Epithelial cell of esophagus (primary cell): ENCODE data around the gene MPZL3.

Source experiments
- DNase-seq: peaks from one replicate; pipeline ENCODE4 v3.0.0; 2010; ENCODE audit warnings: low read depth
- H3K4me3 ChIP-seq: 2 replicates; pipeline ENCODE4 v1.5.1; 2011; ENCODE audit warnings: mild to moderate bottlenecking, low read length, control low read depth
- TF ChIP-seq, protein P1 (sequence below): IDR thresholded peaks from 2 replicates; pipeline ENCODE4 v1.5.1; 2011; ENCODE audit warnings: low read depth, mild to moderate bottlenecking, low read length, control low read depth, inconsistent platforms; ENCODE audit not compliant: insufficient read depth; ENCODE audit errors: missing control alignments

The MPZL3 gene

DNA sequence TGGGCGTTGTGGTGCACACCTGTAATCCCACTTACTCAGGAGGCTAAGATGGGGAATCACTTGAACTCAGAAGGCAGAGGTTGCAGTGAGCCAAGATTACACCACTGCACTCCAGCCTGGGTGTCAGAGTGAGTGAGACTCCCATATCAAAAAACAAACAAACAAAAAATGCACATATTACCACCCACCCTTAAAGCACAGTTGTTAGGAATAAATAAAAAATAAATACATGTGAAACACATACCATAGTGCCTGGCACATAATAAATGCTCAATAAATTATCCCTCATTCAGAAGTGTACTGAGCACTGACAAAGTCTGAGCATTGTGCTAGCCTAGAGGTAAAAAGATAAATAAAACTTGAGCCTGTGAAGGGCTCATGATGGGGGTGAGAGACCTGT lies 18.3 kb downstream of the MPZL3 start:
- no peak for DNase-seq
- H3K4me3 ChIP-seq = no peak overlapping the region
- TF ChIP-seq, protein P1, sequence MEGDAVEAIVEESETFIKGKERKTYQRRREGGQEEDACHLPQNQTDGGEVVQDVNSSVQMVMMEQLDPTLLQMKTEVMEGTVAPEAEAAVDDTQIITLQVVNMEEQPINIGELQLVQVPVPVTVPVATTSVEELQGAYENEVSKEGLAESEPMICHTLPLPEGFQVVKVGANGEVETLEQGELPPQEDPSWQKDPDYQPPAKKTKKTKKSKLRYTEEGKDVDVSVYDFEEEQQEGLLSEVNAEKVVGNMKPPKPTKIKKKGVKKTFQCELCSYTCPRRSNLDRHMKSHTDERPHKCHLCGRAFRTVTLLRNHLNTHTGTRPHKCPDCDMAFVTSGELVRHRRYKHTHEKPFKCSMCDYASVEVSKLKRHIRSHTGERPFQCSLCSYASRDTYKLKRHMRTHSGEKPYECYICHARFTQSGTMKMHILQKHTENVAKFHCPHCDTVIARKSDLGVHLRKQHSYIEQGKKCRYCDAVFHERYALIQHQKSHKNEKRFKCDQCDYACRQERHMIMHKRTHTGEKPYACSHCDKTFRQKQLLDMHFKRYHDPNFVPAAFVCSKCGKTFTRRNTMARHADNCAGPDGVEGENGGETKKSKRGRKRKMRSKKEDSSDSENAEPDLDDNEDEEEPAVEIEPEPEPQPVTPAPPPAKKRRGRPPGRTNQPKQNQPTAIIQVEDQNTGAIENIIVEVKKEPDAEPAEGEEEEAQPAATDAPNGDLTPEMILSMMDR = no peak

DNA sequence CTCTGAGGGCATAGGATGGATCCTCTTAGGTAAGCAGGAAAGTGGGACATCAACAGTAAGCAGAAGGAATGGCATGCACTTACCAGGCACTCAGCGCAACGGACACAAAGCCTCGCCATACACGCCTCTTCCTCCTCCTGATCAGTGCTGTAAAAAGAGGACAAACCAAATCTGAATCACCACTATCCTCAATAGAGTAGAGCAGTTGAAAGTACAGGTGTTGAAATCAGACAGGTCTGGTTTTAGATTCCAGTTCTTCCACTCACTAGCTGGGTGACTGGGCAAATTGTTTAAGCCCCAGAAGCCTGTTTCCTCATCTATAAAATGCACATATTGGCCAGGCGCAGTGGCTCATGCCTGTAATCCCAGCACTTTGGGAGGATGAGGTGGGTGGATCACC lies 18.8 kb downstream of the MPZL3 start:
- peak; percentile 92 for DNase-seq
- TF ChIP-seq, protein P1 = peak; percentile 15
- H3K4me3 ChIP-seq = no peak overlapping the region

DNA sequence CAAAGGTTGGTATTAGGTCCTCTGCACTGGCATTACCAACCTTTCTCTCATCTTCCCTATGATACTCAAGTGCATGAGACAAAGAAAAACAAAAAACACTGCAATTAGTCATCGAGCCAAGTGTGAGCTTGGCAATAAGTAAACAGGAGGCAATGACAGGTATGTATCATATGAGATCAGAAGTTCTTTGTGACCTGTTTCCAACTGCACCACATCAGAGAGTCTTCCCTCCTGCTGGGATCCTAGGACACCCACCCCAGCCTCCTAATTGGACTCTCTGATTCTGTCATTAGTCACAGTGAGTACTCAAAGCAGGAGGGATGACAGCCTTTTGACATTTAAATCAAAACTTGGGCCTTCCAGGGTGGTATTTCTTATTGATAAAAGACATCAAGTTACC lies 19.5 kb downstream of the MPZL3 start:
- H3K4me3 ChIP-seq = no peak overlapping the region
- TF ChIP-seq, protein P1 = no peak
- peak; percentile 77 for DNase-seq

DNA sequence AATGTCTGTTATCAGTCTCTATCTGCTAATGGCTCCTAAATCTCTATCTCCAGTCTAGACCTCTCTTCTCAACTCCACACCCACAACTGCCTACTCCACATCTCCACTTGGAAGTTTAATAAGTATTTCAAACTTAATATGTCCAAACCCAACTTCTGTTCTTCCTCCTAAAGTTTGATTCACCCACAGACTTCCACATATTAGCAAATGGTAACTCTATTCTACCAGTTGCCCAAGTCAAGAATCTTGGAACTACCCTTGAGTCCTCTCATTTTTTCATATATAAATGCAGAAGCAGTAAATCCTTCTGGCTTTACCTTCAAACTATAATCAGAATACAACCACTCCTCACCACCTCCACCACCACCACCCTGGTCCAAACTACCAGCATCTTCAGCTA lies 20.7 kb downstream of the MPZL3 start:
- DNase-seq = no peak
- TF ChIP-seq, protein P1 = no peak
- H3K4me3 ChIP-seq = no peak overlapping the region

DNA sequence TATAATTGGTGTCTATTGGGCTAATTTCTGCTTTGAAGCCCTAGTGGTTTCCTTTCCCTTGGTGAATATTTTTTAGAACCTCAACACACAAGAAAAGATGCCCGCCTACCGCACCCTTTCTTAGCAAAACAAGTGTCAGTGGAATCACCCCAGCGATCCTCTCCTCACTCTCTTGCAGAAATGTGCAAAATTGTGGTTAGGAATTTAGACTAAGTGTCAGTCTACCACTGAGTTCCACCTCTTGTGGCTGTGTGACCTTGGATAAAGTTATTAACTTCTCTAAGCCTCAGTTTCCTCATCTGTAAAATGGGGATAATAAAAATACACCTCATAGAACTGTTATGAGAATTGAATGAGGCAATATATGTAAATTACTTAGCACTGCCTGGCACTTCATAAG lies 22.1 kb downstream of the MPZL3 start:
- TF ChIP-seq, protein P1 = no peak
- DNase-seq = no peak
- no peak overlapping the region for H3K4me3 ChIP-seq

DNA sequence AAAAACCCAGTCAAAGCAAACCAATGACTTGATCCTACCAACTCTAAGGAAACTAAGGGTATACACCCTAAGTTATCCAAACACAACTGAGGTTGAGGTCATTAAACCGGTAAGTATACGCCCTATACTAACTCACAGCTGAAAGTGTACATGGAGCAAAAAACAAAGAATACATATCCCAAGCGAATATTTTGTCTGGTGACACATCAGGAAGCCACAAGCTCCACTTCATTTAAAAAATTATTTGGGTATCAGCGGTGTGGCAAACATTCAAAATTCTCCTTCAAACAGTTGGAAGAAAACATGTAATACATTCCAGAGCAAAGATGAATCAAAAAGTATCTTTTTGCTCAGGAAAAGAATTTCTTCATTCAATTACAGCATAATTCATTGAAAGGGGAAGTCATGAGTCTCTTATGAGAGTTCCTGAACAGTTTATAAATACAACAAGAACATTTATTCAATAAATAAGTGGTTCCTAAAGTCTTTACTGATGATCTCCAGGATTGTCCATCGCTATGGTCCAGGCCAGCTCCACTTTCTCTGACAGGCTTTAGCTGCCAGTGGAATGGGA lies 22.8 kb downstream of the MPZL3 start:
- H3K4me3 ChIP-seq = no peak overlapping the region
- no peak for DNase-seq
- TF ChIP-seq, protein P1 = no peak
